HG03432 (cell line): Measurements from ENCODE around the gene ZNF487.
"Not testable (repeated sequence)": the region's sequence is repeated elsewhere in the genome, so short reads cannot be mapped to it uniquely, and the experiment has no call there.

ENCODE experiments used
- ATAC-seq: cut with Tn5 transposase; IDR thresholded peaks from one replicate; pipeline ENCODE4 v1.9.1; 2021; ENCODE audit warnings: mild to moderate bottlenecking, moderate library complexity; ENCODE audit not compliant: unreplicated experiment

The ZNF487 gene

GRCh38 chr10:43430926-43431663 lies 5.8 kb upstream of the ZNF487 start:
- no peak for ATAC-seq

DNA sequence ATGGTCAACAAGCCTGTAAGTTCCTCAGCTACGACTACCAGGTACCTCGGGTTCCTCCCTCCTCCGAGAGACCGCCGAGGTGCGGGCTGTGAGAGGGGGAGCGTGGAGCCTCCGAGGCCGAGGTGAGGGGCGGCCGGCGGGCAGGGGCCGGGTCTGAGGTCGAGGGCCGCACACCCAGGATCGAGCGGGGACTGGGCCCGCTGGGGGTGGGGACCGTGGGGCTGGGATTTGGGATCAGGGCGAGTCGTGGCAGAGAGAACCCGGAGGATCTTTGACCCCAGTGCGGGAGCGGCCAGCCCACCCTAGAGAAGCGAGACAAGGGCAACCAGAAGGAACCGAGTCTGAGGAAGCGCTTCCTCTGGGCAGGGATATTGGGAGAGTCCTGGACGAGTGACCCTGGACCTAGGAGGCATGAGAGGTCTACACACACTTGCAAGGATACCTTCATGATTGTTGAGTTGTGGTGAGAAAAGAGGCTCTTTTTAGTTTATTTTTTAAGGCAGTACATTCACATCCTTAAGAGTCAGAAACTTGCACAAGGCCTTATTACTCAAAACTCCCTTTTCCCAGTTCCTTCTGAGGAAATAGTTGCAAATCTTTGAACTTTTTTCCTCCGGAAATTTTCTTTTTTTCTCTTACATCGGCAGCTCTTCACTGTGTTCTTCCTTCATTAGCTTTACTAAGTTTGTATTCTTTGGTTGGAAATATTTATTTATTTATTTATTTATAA lies 395 bp downstream of the ZNF487 start:
- no peak for ATAC-seq

GRCh38 chr10:43440463-43441134 lies 3.7 kb downstream of the ZNF487 start:
- no peak for ATAC-seq

GRCh38 chr10:43444323-43444722 lies 7.4 kb downstream of the ZNF487 start:
- no peak for ATAC-seq

DNA sequence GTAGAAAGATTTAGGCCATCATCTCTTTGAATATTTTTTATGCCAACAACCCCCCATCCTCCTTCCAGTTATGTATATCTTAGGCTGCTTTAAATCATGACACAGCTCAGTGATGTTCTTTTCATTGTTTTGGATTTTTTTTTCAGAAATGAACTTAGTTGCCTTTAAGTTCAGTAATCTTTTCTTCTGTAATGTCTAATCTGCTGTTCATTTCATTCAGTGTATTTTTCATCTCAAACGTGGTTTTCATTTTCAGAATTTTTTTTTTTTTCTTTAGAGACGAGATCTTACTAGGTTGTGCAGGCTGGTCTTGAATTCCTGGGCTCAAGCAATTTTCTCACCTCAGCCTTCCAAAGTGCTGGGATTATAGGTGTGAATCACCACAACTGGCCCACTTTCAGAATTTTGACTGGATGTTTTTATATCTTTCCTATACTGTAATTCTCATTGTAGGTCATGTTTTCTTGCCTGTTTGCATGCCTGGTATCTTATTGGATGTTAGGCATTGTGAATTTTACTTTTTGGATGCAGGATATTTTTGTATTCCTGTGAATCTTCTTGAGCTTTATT lies 8.1 kb downstream of the ZNF487 start:
- no peak for ATAC-seq

- not testable (repeated sequence) for ATAC-seq
These were observed 9.5 kb downstream of the ZNF487 start for GRCh38 chr10:43446219-43447017.

DNA sequence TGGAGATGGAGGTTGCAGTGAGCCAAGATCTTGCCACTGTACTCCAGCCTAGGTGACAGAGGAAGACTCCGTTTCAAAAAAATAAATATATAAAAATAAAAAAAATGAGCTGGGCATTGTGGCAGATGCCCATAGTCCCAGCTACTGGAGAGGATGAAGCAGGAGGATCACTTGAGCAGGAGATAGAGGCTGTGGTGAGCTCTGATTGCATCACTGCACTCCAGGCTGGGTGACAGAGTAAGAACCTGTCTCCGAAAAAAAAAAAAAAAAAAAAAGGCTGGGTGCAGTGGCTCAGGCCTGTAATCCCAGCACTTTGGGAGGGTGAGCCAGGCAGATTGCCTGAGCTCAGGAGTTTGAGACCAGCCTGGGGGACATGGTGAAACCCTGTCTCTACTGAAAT lies 11.8 kb downstream of the ZNF487 start:
- ATAC-seq = no peak

- ATAC-seq = no peak
These were observed 15.5 kb downstream of the ZNF487 start for GRCh38 chr10:43452356-43452914.

- peak; percentile 22 for ATAC-seq
These were observed 16.4 kb downstream of the ZNF487 start for GRCh38 chr10:43453266-43453831.

GRCh38 chr10:43454025-43454424 lies 17.1 kb downstream of the ZNF487 start:
- not testable (repeated sequence) for ATAC-seq

DNA sequence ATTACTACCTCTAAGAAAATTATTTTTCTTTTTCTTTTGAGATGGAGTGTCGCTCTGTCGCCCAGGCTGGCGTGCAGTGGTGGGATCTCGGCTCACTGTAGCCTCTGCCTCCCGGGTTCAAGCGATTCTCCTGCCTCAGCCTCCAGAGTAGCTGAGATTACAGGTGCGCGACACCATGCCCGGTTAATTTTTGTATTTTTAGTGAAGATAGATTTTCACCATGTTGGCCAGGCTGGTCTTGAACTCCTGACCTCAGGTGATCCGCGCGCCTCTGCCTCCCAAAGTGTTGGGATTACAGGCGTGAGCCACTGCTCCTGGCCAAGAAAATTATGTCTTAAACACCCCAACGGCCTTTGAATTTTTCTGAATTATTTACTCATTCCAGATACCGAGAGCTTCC lies 19.6 kb downstream of the ZNF487 start:
- not testable (repeated sequence) for ATAC-seq

- no peak for ATAC-seq
These were observed 21.3 kb downstream of the ZNF487 start for GRCh38 chr10:43458227-43458626.

- ATAC-seq = peak; percentile 87
These were observed 25.0 kb downstream of the ZNF487 start for GRCh38 chr10:43461950-43462349.

GRCh38 chr10:43465086-43465735 lies 28.3 kb downstream of the ZNF487 start:
- not testable (repeated sequence) for ATAC-seq

GRCh38 chr10:43465736-43466120 lies 28.8 kb downstream of the ZNF487 start:
- not testable (repeated sequence) for ATAC-seq

DNA sequence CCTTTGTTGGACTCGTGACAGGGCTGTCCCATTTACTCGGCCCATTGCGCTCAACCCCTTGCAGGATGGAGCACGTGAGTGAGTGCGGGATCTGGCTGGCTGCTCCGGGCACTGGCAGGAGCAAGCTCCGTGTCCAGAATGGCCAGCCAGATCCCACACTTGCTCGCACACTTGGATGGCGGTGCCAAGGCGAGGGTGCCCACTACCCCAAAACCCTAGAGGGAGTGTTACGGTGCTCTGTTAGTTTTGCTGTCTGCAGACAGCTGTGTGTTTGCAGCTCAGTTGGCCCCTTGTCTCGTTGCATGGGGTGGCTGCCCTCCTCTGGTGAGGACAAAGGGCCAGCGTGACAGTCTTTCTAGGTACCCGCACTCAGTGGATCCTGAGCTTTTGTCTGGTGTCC lies 34.2 kb downstream of the ZNF487 start:
- no peak for ATAC-seq

DNA sequence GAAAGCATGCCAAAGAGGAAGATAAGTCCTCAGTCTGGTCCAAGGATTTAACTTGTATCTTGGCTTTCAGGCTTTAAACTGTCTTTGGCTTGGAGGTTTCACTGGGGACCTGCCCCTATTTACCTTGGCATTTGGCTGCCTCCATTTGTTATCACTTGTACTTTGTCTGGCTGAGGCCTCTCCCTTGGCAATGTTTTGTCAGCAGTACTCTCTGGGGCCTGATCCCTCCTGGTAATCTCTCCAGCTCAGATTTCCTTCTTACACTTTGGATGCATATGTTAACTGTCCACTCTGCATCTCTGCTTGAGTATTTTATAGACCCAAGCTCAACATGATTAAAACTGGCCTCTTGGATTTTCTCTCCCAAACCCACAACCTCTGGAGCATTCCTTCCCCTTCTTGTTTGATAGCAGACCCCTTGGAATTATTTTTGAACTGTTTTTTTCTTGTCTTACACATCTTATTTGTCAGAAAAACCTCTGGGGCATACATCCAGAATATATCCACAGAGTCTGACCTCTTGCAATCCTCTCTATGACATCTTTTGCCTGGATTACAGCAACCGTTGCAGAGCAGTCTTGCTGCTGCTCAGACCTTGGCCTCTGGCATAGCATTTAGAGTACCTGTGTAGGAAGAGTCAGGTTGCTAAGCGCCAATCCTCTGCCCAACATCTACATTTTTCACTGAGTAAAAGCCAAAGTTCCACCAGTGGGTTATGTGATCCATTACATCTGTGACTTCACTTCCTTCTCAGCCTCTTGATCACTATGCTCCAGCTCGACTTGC lies 35.2 kb downstream of the ZNF487 start:
- no peak for ATAC-seq

GRCh38 chr10:43479275-43479674 lies 42.4 kb downstream of the ZNF487 start:
- ATAC-seq = no peak
